ENCODE data around the gene ATG13.

GRCh38 chr11:46705070-46705688, 87.8 kb downstream of the ATG13 start:
- TF ChIP-seq POLR2A (IDR thresholded peaks at IDR 0.05): no peak
- TF ChIP-seq, protein P1, sequence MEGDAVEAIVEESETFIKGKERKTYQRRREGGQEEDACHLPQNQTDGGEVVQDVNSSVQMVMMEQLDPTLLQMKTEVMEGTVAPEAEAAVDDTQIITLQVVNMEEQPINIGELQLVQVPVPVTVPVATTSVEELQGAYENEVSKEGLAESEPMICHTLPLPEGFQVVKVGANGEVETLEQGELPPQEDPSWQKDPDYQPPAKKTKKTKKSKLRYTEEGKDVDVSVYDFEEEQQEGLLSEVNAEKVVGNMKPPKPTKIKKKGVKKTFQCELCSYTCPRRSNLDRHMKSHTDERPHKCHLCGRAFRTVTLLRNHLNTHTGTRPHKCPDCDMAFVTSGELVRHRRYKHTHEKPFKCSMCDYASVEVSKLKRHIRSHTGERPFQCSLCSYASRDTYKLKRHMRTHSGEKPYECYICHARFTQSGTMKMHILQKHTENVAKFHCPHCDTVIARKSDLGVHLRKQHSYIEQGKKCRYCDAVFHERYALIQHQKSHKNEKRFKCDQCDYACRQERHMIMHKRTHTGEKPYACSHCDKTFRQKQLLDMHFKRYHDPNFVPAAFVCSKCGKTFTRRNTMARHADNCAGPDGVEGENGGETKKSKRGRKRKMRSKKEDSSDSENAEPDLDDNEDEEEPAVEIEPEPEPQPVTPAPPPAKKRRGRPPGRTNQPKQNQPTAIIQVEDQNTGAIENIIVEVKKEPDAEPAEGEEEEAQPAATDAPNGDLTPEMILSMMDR (IDR thresholded peaks at IDR 0.05): no peak
